ENCODE results near the gene CTSD.

The CTSD gene

DNA sequence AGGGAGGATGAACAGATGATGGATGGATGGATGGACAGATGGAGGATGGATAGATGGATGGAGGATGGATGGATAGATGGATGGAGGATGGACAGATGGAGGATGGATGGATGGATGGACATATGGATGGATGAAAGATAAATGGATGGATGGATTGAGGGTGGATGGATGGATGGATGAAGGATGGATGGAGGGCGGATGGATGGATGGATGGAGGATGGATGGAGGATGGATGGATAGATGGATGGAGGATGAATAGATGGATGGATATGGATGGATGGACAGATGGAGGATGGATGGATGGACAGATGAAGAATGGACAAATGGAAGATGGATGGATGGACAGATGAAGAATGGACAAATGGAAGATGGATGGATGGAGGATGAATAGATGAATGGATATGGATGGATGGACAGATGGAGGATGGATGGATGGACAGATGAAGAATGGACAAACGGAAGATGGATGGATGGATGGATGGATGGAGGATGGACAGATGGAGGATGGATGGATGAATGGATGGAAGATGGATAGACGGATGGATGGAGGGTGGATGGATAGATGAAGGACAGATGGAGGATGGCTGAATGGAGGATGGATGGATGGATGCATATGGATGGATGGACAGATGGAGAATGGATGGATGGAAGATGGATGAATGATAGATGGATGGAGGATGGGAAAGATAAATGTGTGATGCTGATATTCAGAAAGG, 20.7 kb downstream of the CTSD start:
- no peak for DNase-seq

- no peak for DNase-seq
Observed at GRCh38 chr11:1742371-1742770, 21.4 kb downstream of the CTSD start.

- DNase-seq, result no peak
Observed at GRCh38 chr11:1741741-1742140, 22.0 kb downstream of the CTSD start.

DNA sequence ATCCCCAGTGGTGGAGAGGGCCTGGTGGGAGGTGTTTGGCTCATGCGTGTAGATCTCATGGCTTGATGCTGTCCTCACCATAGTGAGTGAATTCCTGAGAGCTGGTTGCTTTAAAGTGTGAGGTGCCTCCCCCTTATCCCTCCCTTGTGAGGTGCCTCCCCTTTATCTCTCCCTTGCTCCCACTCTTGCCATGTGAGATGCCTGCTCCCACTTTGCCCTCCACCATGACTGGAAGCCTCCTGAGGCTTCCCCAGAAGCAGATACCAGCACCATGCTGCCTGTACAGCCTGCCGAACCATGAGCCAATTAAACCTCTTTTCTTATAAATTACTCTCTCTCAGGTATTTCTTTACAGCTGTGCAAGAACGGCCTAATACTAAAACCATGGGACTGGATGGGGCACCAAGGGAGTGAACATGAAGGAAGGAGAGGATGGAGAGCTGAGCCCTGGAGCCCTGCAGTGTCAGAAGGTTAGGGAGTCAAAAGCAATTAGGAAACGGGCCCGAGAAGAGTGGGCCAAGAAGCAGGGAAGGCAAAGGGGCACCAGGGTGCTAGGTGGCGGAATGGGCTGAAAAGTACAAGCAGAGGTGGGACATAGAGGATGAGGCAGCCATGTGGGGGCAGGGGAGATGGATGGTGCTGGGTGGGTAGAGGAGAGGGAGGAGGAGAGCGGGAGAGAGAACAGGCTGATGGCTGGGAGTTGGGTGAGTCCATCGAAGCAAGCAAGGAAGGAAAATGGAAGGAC, 22.8 kb downstream of the CTSD start:
- no peak for DNase-seq

DNA sequence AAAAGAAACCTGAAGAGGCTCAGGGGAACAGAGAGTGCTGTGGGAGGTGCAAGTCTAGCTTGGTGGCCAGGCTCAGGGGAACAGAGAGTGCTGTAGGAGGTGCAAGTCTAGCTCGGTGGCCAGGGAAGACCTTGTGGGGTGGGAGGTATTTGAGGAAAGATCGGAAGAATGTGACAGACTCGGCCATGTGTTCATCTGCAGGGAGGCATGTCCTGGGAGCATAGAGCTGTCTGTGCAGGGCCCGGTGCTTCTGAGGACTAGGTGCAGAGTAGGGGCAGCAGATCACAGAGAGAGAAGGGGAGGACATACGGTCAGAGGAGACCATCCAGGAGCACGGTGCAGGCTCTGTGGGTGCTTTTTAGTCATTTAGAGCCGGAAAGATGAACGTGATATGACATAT, 24.2 kb downstream of the CTSD start:
- no peak for DNase-seq

GRCh38 chr11:1738380-1738779, 25.3 kb downstream of the CTSD start:
- DNase-seq, result no peak

- DNase-seq, result no peak
Observed at GRCh38 chr11:1737080-1737757, 26.5 kb downstream of the CTSD start.

DNA sequence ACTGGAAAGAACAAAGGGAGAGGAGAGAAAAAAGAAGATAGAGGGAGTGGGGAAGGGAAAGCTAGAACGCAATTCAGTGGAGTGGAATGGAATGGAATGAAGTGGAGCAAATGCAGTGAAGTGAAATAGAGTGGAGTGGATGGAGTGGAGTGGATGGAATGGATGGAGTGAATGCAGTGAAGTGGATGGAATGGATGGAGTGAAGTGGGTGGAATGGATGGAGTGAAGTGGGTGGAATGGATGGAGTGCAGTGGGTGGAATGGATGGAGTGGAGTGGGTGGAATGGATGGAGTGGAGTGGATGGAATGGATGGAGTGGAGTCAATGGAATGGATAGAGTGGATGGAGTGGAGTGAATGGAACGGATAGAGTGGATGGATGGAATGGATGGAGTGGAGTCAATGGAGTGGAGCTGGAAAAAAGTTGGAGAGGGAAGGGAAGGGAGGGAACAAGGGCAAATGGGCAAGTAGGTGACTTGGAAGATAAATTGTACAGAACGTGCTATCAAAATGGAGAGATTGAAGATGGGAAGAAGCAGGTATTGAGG, 27.2 kb downstream of the CTSD start:
- no peak for DNase-seq

DNA sequence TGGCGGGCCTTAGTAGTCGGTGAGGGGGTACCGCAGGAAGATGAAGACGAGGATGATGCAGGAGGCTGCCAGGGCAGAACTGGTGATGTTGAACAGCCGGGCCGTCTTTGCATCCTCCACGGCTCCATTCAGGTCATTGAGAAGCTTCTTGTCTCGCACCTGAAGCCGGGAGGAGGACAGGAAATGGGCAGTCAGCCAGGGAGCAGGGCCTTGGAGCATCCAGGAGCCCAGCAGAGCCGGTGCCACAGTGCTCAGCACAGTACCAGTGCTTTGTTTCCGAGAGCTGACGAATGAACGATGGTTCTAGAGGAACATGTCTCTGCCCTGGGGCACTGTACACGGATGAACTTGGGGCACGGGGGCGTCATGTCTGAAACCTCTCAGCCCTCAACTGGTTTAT, 28.5 kb downstream of the CTSD start:
- no peak for DNase-seq

GRCh38 chr11:1734641-1735081, 29.1 kb downstream of the CTSD start:
- no peak for DNase-seq

GRCh38 chr11:1733716-1734640, 29.7 kb downstream of the CTSD start:
- no peak for DNase-seq

GRCh38 chr11:1733009-1733715, 30.6 kb downstream of the CTSD start:
- DNase-seq, result no peak

GRCh38 chr11:1732418-1733008, 31.2 kb downstream of the CTSD start:
- DNase-seq, result no peak

GRCh38 chr11:1731451-1732059, 32.2 kb downstream of the CTSD start:
- no peak for DNase-seq

DNA sequence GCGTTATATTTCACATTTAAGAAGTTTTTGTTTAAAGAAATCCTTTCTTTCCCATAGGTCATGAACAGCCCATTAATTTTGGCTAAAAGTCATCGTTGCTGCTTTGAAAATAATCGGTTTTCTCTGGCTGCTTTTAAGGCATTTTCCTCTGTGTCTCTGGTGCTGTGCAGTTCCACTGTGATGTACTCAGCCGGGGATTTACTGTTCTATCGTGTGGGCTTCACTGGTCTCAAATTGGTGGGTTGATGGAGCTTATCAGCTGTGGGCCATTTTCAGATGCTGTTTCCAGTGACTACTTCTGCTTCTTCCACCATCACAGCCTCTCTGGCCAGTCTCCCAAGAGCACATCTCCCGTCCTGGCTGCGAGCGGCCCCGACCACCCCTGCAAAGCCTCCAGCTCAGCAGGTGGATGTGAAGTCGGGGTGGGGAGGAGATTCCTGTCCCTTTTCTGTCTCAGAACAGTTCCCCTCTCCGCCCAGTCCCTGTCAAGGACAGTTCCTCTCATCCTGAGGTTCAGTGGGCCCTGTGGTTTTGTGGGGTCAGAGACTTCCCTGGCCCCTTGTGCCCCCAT, 33.6 kb downstream of the CTSD start:
- DNase-seq, result no peak

DNA sequence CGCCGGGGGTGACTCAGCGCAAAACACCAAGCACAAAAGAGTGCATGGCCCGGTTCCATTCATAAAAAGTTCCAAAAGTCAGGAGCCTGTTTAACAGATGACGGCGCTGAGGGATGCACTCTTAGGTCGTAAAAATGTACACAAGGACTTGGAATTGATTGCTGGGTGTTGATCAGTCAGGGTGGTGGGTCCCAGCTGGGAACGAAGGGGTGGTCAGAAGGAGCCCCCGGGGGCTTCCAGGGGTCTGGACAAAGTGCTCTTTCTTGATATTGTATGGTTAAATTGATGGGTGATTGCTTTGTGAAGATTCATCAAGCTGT, 34.1 kb downstream of the CTSD start:
- DNase-seq, result no peak

DNA sequence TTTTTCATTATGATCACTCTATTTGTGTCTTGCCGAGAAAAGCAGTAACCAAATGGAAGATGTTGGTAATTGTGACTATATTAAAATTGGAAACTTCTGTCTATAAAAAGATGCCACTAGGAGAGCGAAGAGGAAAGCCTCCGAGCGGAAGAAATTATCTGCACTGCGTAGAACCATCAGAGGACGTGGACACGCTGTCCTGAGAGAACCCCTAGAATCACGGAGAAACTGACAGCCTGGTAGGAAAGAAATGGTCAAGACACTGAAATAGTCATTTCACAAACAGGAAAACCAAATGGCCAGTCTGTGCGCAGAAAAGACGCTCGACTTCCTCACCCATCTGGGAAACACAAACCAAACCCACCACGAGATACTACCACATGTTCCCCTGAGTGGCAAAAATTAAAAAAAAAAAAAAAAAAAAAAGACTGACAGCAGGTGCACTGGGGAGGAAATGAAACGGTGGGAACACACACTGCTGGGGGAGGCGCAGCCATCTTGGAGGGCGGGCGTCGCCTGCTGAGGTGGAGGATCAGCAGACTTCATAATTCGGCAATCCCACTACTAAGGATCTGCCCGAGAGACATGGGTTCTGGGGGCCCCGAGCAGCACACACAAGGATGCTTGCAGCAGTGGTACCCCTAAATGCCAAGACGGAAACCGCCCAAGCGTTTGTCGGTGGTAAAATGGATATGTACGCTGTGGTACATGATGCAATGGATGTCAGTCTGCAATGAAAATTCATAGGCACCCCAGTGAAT, 34.6 kb downstream of the CTSD start:
- no peak for DNase-seq

GRCh38 chr11:1728301-1728700, 35.4 kb downstream of the CTSD start:
- no peak for DNase-seq

- no peak for DNase-seq
Observed at GRCh38 chr11:1727861-1728260, 35.9 kb downstream of the CTSD start.

DNA sequence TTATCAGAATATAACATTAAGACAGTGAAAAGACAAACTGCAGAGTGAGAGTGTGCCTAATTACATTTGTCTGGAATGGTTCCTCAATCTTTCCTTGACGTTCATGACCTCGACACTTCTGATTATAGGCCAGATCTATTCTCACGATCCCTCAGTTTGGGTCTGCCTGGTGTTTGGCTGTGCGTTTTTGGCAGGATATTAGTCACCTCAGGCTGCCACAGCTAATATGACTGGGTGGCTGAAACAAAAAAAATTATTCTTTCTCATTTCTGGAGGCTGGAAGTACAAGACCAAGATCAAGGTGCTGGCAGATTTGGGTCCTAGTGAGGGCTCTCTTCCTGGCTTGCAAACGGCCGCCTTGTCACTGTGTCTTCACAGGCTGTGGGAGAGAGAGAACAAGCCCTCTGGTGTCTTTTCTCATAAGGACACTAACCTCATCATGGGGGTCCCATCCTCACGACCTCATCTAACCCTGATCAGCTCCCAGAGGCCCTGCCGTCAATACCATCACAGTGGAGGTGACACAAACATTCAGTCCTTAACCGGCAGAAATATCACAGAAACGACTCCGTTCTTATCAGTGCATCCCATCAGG, 36.5 kb downstream of the CTSD start:
- DNase-seq, result no peak

All from eye (tissue), 1 donor.